Adrenal gland (tissue), 12 donors: ENCODE results near the gene GAPVD1. TPM values are rescaled to one million over a fixed set of nuclear protein-coding genes. Genes with fewer than 3 reads are reported as not detected.

Experiments
- DNase-seq, 7 donors: peaks; one replicate each; pipeline ENCODE4 v3.0.0-alpha.2; 2019 to 2020
- H3K27ac ChIP-seq, 5 donors: fragments of 200-600 bp; sonication (generic) in 4 of 5; 1 replicate in 3 of 5; 2 replicates in 2 of 5; pipeline versions ENCODE4 v1.5.1 to v1.8.0; 2016 to 2020; ENCODE audit warnings: mild to moderate bottlenecking in 1 of 5
- H3K27me3 ChIP-seq: fragments of 200-600 bp; 2 replicates; pipeline ENCODE4 v1.8.0; 2021
- H3K36me3 ChIP-seq, 2 donors: fragments of 200-600 bp; replicated peaks in 1 of 2; 1 replicate in 1 of 2; 2 replicates in 1 of 2; pipeline versions ENCODE4 v1.5.1 to v1.8.0; 2018 to 2022
- H3K4me1 ChIP-seq, 2 donors: fragments of 200-600 bp; replicated peaks in 1 of 2; 1 replicate in 1 of 2; 2 replicates in 1 of 2; pipeline versions ENCODE4 v1.5.1 to v1.8.0; 2018 to 2021
- H3K4me3 ChIP-seq, 4 donors: fragments of 200-600 bp; sonication (generic) in 3 of 4; one replicate each; pipeline ENCODE4 v1.5.1; 2016 to 2018
- H3K9me3 ChIP-seq, 3 donors: fragments of 200-600 bp; sonication (generic) in 1 of 3; replicated peaks in 1 of 3; 1 replicate in 2 of 3; 2 replicates in 1 of 3; pipeline versions ENCODE4 v1.5.1 to v1.8.0; 2016 to 2021
- CTCF ChIP-seq, 6 experiments: fragments of 450-650 bp in 4 of 6; fragments of 200-600 bp in 2 of 6; sonication (generic) in 1 of 6; IDR thresholded peaks; 1 replicate in 5 of 6; 2 replicates in 1 of 6; pipeline versions ENCODE4 v1.5.1 to v1.8.0; 2016 to 2021; ENCODE audit warnings: antibody characterized with exemption in 6 of 6, mild to moderate bottlenecking in 2 of 6, moderate library complexity in 1 of 6
- POLR2A ChIP-seq, 2 donors: fragments of 450-650 bp; IDR thresholded peaks; one replicate each; pipeline ENCODE4 v1.6.1; 2017; ENCODE audit warnings: antibody characterized with exemption in 2 of 2, mild to moderate bottlenecking in 2 of 2, moderate library complexity in 1 of 2
- WGBS, 4 donors: extraction: QIAGEN DNeasy Blood & Tissue Kit in 2 of 4; methylation state at CpG; one replicate each; pipeline versions ENCODE4 v1.1.5 to v1.1.7; 2013 to 2017; 5-methylcytosine and 5-hydroxymethylcytosine counted together
- intact Hi-C, 2 donors: fragments of 100-400 bp; cut with DNase I; formaldehyde crosslinking; loops; one replicate each; pipeline versions ENCODE4 v1.14.1 to v1.15.0; 2022 to 2023
- polyA plus RNA-seq, 3 donors: library from polyadenylated mRNA; stranded (reverse); fragments of 200-250 nt in 2 of 3; fragments of 350-450 nt in 1 of 3; fragmentation: Illumina TruSeq in 1 of 3; extraction: RNeasy Lipid Tissue Mini Kit (QIAGEN cat#74804) in 1 of 3; gene quantifications; one replicate each; pipeline ENCODE4 v1.2.3, GENCODE V29; 2013 to 2014
- total RNA-seq, 9 donors: library from RNA; depleted of rRNA in 4 of 9; stranded (reverse); fragments of >200 nt in 4 of 9; fragments of 120-200 nt in 1 of 9; fragmentation: NEBNext Ultra II Directional in 1 of 9; extraction: Animal tissue kit (Norgen Biotek cat#: 25700) in 1 of 9; gene quantifications; one replicate each; pipeline versions ENCODE4 v1.1.0 to v1.2.4, GENCODE V29; 2013 to 2023
- donor health status: healthy with polysubstance abuse.
- donor health status: Bipolar disorder and iron deficiency.
- donor health status: DM: yes; HTN: yes; CAD: no.
- donor health status: DM: no; HTN: no; CAD: no.
- donor health status: DM: no; HTN: no; CAD: no.
- donor health status: DM: yes; HTN: yes; CAD: no.

GAPVD1 gene
- total and polyA plus RNA-seq, 12 donors: 7.1 to 63.1 (median 39.3) TPM

GRCh38 chr9:125268394-125269013 lies 6.9 kb downstream of the GAPVD1 start:
- Histone ChIP-seq H3K9me3 (no peaks in the 10 kb centered on the region), H3K27ac (no peak overlapping the region), H3K27me3 (no peaks in the 10 kb centered on the region), H3K4me3 (no peak overlapping the region), H3K4me1 (peaks cover 19 to 28% of the 10 kb centered on the region in 2 donors), H3K36me3 (no peaks in the 10 kb centered on the region)
- DNase-seq: no peak
- intact Hi-C loops: no loop called here
- TF ChIP-seq POLR2A (IDR thresholded peaks at IDR 0.05) (no peak), CTCF (IDR thresholded peaks at IDR 0.05) (no peak)
- WGBS, 4 donors: 66 to 75% (median 71%) methylated on average over 6 of the region's 6 CpGs

- Histone ChIP-seq H3K36me3 (no peaks in the 10 kb centered on the region), H3K27me3 (no peaks in the 10 kb centered on the region), H3K27ac (no peak overlapping the region), H3K9me3 (no peaks in the 10 kb centered on the region), H3K4me1 (peaks cover 14 to 28% of the 10 kb centered on the region in 2 donors), H3K4me3 (no peak overlapping the region)
- TF ChIP-seq CTCF (IDR thresholded peaks at IDR 0.05) (no peak), POLR2A (IDR thresholded peaks at IDR 0.05) (no peak)
- WGBS, 4 donors: 80 to 90% (median 86%) methylated on average over 1 of the region's 1 CpG
- intact Hi-C loops: no loop called here
- DNase-seq: no peak
Observed at GRCh38 chr9:125269014-125269397, 7.4 kb downstream of the GAPVD1 start.

GRCh38 chr9:125271081-125271480 lies 9.5 kb downstream of the GAPVD1 start:
- WGBS, 4 donors: 77 to 82% (median 78%) methylated on average over 5 of the region's 5 CpGs
- peaks cover 8 to 40% of the 10 kb centered on the region in 2 donors for H3K4me1 ChIP-seq
- no peak for DNase-seq

GRCh38 chr9:125272697-125273096 lies 11.1 kb downstream of the GAPVD1 start:
- H3K27ac ChIP-seq: peak overlapping the region in 1 of 5 donors; percentile 19
- H3K36me3 ChIP-seq: no peaks in the 10 kb centered on the region
- H3K27me3 ChIP-seq: no peaks in the 10 kb centered on the region
- no peak for DNase-seq
- H3K4me1 ChIP-seq: peaks cover 8 to 45% of the 10 kb centered on the region in 2 donors
- 63 to 69% (median 67%) methylated on average over 3 of the region's 3 CpGs for WGBS, 4 donors
- H3K9me3 ChIP-seq: no peaks in the 10 kb centered on the region
- intact Hi-C loops: no loop called here
- no peak for TF ChIP-seq POLR2A (IDR thresholded peaks at IDR 0.05)
- TF ChIP-seq CTCF (IDR thresholded peaks at IDR 0.05): no peak
- no peak overlapping the region for H3K4me3 ChIP-seq

More at GRCh38 chr9:125271081-125271480, 9.5 kb downstream of the GAPVD1 start:
- intact Hi-C loops: no loop called here
- no peaks in the 10 kb centered on the region for H3K27me3 ChIP-seq
- H3K9me3 ChIP-seq: no peaks in the 10 kb centered on the region
- TF ChIP-seq POLR2A (IDR thresholded peaks at IDR 0.05): no peak
- no peak for TF ChIP-seq CTCF (IDR thresholded peaks at IDR 0.05)
- no peak overlapping the region for H3K27ac ChIP-seq
- H3K36me3 ChIP-seq: no peaks in the 10 kb centered on the region
- no peak overlapping the region for H3K4me3 ChIP-seq
